Stimulated activated CD8-positive, alpha-beta memory T cell treated with anti-CD3 and anti-CD28 coated beads, Interleukin-4, amount 100 ng/mL, for 48 hours (primary cell): ENCODE measurements around the gene NTM.
"Not testable (repeated sequence)": the region's sequence is repeated elsewhere in the genome, so short reads cannot be mapped to it uniquely, and the experiment has no call there.

Source experiments
- DNase-seq: peaks from one replicate; pipeline ENCODE4 v3.0.0-alpha.2; 2020

NTM gene

DNA sequence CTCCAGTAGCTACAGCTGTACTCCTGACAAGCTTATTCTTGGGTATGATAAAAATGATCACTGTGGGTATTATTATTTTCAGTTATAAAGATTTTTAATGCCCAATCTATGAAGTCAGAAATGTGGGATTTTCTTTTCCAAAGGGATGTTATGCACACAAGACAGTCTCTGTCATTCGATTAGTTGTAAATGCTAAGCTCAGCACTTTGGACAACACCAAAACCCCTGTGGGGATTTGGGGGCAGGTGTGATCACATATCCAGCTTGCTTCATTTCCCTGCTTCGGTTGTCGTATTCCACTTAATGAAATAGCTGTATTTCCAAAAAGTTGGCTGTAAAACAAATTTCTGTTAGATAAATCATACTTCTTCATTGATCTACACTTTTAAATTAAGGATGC lies 931.5 kb downstream of the NTM start:
- DNase-seq = no peak

- no peak for DNase-seq
These were observed 937.0 kb downstream of the NTM start for GRCh38 chr11:132307309-132308020.

- no peak for DNase-seq
These were observed 940.3 kb downstream of the NTM start for GRCh38 chr11:132310390-132311375.

- DNase-seq = no peak
These were observed 941.3 kb downstream of the NTM start for GRCh38 chr11:132311703-132312102.

DNA sequence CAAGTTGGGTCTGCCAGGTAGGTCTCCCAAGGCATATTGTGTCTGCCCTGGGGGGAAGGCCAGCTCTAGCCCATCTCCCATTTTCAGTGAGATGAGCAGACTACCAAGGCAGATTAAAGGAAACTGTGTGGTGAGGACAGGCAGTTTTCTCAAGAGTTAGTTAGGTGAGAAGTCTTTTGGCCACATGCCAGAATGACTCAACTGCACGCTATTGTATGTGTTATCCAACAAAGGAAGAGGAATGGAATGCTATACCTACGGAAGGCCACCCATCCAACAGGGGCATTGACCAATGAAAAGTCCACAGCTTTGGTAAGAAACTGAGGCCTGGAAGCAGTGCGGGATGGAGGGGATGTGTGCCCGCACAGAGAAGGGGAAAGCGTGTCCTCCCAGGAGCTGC lies 941.7 kb downstream of the NTM start:
- DNase-seq = no peak

- no peak for DNase-seq
These were observed 942.3 kb downstream of the NTM start for GRCh38 chr11:132312701-132313111.

- DNase-seq = no peak
These were observed 944.6 kb downstream of the NTM start for GRCh38 chr11:132314911-132315455.

DNA sequence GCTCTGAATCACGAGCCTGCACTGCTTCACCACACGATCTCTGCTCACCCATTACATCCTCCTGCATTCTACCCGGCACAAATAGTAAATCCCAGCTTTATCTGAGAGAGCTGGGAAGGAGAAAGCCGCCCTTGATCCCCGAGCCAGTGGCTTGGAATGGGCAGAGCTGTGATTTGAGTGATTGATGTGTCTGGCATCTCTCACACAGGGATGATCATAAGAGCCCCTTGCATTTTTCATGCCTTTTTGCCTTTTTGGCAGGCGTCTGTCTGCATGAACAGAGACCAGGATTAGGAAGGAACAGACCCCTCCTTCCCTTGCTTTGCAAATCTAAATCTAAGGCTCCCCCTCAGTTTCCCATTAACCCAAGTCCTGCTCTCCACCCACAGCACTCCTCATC lies 945.3 kb downstream of the NTM start:
- no peak for DNase-seq

DNA sequence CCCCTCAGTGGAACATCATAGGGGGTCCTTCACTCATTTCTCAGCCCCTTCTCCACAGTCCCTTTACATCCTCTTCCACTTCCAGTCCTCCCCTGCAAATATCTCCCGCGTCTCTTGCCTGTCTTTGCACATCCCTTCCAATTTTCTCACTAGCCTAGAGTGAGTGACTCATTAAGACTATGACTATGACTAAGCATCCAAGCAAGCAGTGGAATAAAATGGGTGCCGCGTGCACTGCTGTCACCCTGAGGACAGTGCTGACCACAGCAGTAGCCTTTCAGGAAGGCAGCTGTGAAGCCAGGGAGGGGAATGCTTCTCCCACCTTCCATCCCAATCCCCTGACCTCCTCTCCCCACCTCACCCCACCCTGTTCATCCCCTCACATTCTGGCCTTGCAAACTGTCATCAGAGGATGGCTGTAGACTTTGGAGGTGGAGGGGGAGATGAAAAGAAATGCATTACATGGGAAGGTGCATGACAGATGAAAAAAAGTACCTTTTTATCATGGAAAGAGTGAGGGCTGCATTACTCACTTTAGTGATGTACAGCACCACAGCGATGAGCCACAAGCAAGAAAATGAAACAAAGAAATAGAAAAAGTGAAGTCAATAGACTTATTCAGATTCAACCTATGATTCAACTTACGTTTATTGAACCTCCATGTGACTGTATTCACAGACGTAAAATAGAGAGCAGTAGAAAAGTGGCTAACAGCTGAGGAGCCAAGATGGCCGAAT lies 948.2 kb downstream of the NTM start:
- no peak for DNase-seq

- not testable (repeated sequence) for DNase-seq
These were observed 949.0 kb downstream of the NTM start for GRCh38 chr11:132319419-132319818.

DNA sequence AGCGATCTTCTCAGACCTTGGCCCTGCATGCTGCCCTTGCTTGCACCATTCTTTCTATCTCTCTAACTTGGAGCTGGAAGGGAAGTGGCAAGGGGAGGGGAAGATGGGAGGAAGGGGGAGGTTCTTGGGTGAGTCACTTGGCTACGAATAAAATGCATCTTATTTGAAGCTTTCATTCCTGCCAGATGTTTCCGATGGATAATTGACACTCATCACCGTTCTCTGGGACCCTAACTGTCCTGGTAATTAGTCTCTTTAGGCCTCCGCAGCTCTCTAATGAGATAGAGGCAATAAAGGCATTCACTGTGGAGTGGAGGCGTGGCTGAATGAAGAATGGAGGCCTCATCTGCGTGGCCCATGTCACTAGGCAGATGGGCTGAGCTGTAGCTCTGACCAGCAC lies 960.1 kb downstream of the NTM start:
- DNase-seq = no peak

DNA sequence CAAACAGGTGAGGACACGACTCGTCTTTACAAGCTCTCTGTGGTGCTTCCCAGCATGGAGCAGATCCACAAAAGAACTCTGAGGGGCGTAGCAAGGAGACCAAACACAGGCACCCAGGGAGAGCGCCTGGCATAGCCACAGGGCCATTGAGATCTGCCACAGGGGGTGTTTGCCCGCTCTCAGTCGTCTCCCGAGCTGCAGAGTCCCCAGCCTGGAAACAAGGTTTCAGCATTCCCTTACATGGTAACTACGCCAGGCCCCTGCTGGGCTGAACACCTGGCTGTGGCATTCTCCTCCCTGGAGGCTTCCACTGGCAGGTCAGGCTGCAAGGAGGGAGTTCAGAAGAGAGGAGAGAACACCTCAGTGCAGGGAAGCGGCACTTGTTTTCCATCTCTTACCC lies 962.1 kb downstream of the NTM start:
- DNase-seq = no peak

DNA sequence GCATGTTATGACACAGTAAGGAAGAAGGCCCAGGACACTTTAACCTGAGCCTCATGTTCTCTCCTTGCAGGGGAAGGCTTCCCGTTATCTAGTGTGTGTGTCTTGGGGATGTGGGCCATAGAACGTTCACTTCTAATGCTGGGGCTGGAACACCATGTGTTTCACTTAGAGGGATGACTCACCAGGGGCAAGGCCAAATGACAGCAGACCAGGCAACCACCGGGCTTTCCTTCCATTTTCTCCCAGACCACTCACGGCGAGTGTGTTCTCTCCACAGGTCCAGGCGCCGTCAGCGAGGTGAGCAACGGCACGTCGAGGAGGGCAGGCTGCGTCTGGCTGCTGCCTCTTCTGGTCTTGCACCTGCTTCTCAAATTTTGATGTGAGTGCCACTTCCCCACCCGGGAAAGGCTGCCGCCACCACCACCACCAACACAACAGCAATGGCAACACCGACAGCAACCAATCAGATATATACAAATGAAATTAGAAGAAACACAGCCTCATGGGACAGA lies 964.4 kb downstream of the NTM start:
- no peak for DNase-seq

DNA sequence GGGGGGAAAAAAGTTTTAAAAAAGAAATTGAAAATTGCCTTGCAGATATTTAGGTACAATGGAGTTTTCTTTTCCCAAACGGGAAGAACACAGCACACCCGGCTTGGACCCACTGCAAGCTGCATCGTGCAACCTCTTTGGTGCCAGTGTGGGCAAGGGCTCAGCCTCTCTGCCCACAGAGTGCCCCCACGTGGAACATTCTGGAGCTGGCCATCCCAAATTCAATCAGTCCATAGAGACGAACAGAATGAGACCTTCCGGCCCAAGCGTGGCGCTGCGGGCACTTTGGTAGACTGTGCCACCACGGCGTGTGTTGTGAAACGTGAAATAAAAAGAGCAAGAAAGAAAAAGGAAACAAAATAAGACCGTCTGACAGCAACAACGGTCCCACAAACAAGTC lies 964.9 kb downstream of the NTM start:
- no peak for DNase-seq

DNA sequence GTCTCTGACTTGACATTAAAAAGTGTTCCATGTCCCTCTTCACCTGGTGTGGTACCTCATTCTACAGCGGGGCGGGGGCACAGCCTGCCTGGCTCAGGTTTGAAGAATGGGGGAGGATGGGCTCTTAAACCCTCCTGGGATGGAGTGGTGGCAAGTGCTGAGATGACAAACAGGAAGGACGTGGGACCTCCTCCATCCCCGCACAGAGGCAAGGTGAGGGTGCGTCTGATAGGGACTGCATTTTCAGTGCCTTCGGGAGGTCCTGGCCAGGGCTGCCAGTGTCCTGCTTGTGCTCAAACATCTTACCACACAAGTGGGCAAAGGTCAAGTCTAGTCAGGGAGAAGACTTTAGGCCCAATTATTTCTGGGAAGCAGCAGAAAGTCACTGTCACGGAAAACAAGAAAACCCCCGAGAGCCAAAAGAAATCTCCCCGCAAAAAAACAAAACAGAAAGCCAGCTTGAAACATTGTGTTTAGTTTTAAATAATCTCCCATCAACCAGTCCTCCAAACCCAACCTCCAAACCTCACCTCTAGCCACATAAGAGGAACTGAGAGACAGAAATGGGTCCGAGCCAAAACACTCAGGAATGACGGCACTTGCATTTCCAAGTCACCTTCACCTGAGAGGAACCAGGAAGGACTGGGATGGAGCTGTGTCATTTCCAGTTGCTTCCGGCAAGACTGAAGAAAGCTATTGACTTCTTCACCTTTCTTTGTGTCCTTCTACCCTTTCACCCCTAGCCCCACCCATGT lies 966.5 kb downstream of the NTM start:
- DNase-seq = no peak

- DNase-seq = no peak
These were observed 967.5 kb downstream of the NTM start for GRCh38 chr11:132337819-132338416.

- DNase-seq = no peak
These were observed 972.0 kb downstream of the NTM start for GRCh38 chr11:132342408-132342807.

DNA sequence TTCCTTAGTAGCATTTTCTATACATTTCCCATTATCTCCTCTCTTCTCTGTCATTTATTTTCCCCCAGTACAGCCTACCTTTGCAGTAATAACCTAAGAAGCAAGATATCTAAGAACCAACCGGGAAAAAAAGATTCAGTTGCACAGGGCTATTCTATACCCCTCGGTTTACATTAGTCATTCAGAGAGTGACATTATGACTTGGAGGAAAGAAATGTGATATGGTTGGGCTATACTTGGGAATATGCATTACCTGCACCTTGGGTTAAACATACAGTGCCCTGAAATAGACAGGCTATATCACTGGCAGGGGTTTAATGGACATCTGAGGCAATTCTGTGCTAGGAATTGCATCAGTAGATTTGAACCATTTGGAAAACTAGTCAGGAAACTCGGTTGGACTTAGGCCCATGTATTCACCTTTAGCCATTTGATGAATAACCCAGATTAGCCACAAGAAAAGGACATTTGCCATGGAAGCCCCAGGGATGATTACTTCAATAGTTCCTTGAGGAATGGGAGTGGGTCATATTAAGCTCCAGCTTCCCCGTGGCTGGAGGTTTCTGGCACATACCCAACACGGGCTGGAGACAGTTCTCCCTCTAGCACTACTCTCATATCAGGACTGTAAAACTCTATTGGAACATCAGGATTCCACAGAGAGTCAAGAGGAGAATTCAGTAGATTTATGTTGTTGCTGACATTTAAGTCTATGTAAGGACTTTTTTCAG lies 973.2 kb downstream of the NTM start:
- DNase-seq = no peak

DNA sequence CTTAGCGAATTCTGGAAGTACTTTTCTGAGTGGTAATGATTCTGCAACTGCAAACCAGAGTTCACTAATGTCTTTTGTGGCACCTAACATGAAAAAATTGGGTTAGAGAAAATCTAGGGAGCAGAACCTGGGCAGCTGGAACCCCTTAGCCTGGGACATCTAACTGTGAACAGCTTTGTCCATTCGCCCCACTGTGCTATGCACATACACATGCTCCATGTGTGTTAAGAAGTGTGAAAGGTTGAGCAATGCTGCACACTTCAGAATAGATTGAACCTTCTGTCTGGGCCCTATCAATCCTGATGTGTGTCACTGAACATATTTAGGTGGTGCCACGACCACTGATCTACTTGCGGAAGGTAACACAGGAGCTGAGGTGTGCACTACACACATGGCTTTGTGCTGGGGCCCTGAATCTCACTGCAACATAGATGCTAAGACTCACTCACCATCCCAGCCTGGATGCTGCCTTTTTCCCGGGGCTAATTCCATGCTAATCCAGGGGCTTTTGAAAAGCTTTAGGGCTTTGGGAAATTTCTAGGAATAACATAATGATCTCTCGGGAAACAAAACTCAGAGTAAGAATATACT lies 976.2 kb downstream of the NTM start:
- no peak for DNase-seq
